Measurements from ENCODE around the gene MRPS10.
"Not testable (repeated sequence)": the region's sequence is repeated elsewhere in the genome, so short reads cannot be mapped to it uniquely, and the experiment has no call there.

Gene MRPS10

DNA sequence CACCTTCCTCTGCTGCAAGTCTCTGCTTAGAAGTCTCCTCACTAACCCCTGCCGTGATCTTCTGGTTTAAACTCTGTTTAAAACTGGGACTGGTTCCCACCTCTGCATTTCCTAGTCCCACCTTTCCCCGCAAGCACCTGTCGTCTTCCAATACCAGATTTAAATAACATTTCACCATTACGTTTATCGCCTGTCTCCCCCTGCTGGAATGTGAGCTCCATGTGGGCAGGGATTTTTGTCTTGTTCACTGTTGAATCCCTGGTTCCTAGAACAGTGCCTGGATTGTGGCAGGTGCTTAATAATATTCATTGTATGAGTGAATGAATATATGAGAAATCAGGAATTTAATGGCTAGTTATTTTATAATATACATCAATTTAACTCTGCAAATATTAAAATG, 41.8 kb downstream of the MRPS10 start:
- Histone ChIP-seq H3K36me3 (no peaks in the 10 kb centered on the region), H3K4me3 (no peak overlapping the region), H3K27ac (no peak overlapping the region), H3K27me3 (peaks cover 0 to 17% of the 10 kb centered on the region in 2 donors), H3K9me3 (no peaks in the 10 kb centered on the region), H3K4me1 (no peaks in the 10 kb centered on the region)
- no peak for TF ChIP-seq CTCF (IDR thresholded peaks at IDR 0.05)
- intact Hi-C loops (cut with DNase I; ENCODE audit: low total_unique reads): no loop called here
- DNase-seq: no peak

DNA sequence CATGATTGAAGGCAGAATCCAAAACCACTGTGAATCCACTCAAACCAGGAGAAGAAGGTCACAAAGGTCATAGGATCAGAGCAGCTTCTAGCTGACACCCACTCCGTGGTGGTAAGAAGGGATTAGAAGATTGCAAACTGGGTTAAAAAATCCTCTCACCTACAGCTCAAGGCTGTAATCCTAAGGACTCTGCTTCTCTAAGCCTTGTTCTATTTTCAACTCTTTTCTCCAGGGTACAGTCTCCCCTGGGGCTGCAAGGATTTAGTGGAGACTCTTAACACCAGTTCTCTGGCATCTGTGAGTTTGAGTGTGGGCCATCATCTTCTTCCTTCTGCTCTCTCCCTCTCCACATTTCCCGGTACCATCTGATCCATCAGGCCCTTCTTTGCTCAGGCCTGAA, 44.6 kb downstream of the MRPS10 start, which contains the start of gene GUCA1A:
GUCA1A (plus strand) TSS at position 264 of the 400 bp plus-strand sequence. CDS start 250 bp downstream, outside the sequence.
- Histone ChIP-seq H3K36me3 (no peaks in the 10 kb centered on the region), H3K4me3 (no peak within 1 kb of the TSS), H3K9me3 (no peaks in the 10 kb centered on the region), H3K27ac (no peak within 1 kb of the TSS), H3K4me1 (no peaks in the 10 kb centered on the region), H3K27me3 (peaks cover 0 to 5% of the 10 kb centered on the region in 2 donors)
- intact Hi-C loops (cut with DNase I; ENCODE audit: low total_unique reads): no loop called here
- no peak for DNase-seq
- no peak for TF ChIP-seq CTCF (IDR thresholded peaks at IDR 0.05)

DNA sequence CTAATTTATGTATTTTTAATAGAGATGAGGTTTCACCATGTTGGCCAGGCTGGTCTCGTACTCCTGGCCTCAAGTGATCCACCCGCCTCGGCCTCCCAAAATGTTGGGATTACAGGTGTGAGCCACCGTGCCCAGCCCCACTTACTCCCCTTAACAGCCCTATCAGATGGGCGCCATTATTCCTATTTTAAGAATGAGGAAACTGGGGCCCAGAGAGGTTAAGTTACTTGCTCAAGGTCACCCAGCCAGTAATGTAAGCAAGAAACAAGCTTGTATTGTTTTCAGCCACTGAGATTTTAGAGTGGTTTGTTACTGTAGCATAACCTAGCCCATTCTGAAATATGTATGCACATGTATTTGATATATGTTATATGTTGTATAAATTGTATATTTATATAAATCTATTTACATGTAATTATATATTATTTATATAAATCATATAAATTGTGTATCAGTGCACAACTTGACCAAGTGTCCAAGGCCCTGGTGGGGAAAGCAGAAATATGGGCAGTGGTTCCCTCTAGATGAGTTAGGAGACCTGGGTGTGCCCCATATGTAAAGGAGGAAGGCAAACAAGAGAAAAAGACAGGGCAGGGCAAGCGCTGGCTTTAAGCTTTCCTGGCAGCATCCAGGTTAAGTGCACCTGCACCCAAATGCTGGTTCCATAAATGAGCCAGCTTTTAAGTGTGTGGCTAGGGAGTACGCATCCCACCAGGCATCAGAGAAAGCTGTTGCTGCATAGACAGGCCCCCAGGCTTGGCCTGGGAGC, 45.7 kb downstream of the MRPS10 start:
- no peak for TF ChIP-seq CTCF (IDR thresholded peaks at IDR 0.05)
- no peaks in the 10 kb centered on the region for H3K9me3 ChIP-seq
- intact Hi-C loops (cut with DNase I; ENCODE audit: low total_unique reads): no loop called here

DNA sequence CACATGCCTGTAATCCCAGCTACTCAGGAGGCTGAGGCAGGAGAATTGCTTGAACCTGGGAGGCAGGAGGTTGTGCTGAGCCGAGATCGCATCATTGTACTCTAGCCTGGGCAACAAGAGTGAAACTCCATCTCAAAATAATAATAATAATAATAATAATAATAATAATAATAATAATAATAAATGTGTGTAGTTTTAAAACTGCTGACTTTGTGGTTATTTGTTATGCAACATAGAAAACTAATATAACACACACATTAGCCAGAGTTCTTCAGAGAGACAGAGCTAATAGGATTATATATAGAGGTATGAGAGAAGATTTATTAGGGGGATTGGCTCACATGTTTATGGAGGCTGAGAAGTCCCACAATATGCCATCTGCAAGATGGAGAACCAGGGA, 47.9 kb downstream of the MRPS10 start:
- H3K4me1 ChIP-seq, H3K9me3 ChIP-seq, H3K36me3 ChIP-seq, H3K27ac ChIP-seq, H3K4me3 ChIP-seq, DNase-seq: not testable (repeated sequence)
- peaks cover 0 to 11% of the 10 kb centered on the region in 2 donors for H3K27me3 ChIP-seq
- intact Hi-C loops (cut with DNase I; ENCODE audit: low total_unique reads): loop anchor here (5.0 kb wide), 1 partner anchor 97 kb away; no protein-coding TSS in a partner anchor

More for the DNA sequence above, 45.7 kb downstream of the MRPS10 start:
- no peak for DNase-seq
- H3K4me3 ChIP-seq: no peak overlapping the region
- no peaks in the 10 kb centered on the region for H3K4me1 ChIP-seq
- peaks cover 0 to under 1% of the 10 kb centered on the region in 2 donors for H3K27me3 ChIP-seq
- H3K36me3 ChIP-seq: no peaks in the 10 kb centered on the region
- H3K27ac ChIP-seq: no peak overlapping the region

GRCh38 chr6:42168650-42169049, 49.0 kb downstream of the MRPS10 start:
- intact Hi-C loops (cut with DNase I; ENCODE audit: low total_unique reads): loop anchor here (5.0 kb wide), 1 partner anchor 96 kb away; no protein-coding TSS in a partner anchor
- TF ChIP-seq CTCF (IDR thresholded peaks at IDR 0.05): no peak
- no peaks in the 10 kb centered on the region for H3K4me1 ChIP-seq
- no peaks in the 10 kb centered on the region for H3K36me3 ChIP-seq
- H3K4me3 ChIP-seq: no peak overlapping the region
- DNase-seq: no peak
- H3K27ac ChIP-seq: no peak overlapping the region
- no peaks in the 10 kb centered on the region for H3K9me3 ChIP-seq
- H3K27me3 ChIP-seq: peaks cover 0 to 11% of the 10 kb centered on the region in 2 donors

GRCh38 chr6:42166444-42167141, 51.1 kb downstream of the MRPS10 start:
- TF ChIP-seq CTCF (IDR thresholded peaks at IDR 0.05): peak; percentile 84 to 90
- Histone ChIP-seq H3K9me3 (no peaks in the 10 kb centered on the region), H3K27me3 (peaks cover 0 to 20% of the 10 kb centered on the region in 2 donors), H3K4me1 (no peaks in the 10 kb centered on the region), H3K27ac (no peak overlapping the region), H3K36me3 (no peaks in the 10 kb centered on the region), H3K4me3 (no peak overlapping the region)
- intact Hi-C loops (cut with DNase I; ENCODE audit: low total_unique reads): loop anchor here (5.0 kb wide), 1 partner anchor 94 kb away; no protein-coding TSS in a partner anchor
- DNase-seq: peak; percentile 63 to 72

Measured in tibial artery (tissue), 4 donors.